ENCODE measurements around the gene TAS1R3.

TAS1R3 gene

GRCh38 chr1:1371746-1372711, 40.9 kb downstream of the TAS1R3 start:
- peak; percentile 87 for DNase-seq

- DNase-seq = no peak
Observed at GRCh38 chr1:1373051-1373814, 42.2 kb downstream of the TAS1R3 start.

DNA sequence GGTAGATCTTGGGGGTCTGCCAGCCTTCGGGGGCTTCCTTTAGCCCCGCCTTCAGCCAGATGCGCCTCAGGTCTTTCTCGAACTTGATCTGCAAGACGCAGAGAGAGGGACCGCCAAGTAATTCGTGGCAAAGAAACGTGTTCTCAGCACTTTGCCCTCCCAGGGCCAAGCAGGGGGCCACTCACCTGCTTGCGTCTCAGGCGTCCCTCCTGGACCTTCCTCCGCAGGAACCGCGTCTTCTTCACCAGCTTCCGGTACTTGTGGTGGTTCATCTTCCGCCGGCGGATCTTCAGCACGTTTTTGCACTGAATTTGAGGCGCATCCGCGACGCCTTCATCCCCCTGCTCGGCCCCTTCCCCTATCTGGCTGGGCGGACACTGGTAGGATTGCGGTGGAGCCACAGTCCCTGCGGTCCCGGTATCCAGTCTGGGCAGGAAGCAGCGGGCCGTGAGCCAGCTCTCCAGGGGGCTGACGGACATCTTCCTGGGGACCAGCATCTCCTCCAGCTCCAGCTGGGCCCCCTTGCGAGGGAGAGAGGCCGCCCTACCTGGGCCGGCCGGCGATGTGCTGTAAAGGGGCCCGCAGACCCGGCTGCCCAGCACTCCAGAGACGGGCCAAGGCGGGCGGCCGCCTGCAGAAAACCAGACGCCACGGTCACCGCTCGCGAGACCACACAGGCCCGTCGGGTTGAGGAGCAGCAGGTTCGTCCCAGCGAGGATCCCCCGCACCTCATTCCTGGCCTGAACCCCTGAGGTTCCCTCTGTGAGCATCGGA, 42.9 kb downstream of the TAS1R3 start:
- no peak for DNase-seq

GRCh38 chr1:1374589-1374928, 43.5 kb downstream of the TAS1R3 start:
- DNase-seq = peak; percentile 60

DNA sequence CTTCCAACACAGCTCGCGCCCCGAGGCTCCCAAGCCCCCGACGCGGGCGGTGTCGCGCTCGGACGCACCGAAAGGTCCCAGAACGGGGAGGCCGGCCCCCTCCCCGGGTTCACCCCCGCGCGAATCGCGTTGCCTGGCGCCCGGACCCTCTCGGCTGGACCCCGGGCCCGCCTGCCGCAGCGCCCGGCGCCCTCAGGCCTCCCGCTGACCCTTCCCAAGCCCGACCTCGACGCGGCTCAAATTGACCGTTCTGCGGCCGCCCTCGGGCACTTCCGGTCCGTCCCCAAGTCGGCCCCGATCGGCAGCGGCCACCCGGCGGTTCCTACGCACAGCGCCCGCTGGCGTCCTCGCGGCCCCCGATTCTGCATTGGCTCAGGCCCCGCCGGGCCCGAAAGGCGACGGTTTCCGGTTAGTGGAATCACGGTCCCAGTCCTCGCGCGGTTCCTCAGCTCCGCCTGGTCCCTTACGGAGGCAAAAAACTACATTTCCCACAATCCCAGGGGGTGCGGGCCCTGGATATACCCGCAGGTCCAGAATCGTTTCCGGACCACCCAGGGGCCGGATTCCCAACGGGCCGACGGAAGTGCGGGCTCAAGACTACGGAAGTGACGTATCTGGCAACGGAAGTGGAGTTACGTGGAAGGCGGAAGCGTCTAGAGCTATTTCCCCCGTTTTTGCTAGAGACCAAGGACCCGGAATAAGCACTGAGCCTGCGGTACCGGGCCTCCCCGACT, 44.0 kb downstream of the TAS1R3 start, which contains the start of gene AURKAIP1:
Gene AURKAIP1 (minus strand): TSS at position 279 of the 734 bp plus-strand sequence. CDS start 451 bp downstream, outside the sequence.
- DNase-seq = peak; percentile 100

DNA sequence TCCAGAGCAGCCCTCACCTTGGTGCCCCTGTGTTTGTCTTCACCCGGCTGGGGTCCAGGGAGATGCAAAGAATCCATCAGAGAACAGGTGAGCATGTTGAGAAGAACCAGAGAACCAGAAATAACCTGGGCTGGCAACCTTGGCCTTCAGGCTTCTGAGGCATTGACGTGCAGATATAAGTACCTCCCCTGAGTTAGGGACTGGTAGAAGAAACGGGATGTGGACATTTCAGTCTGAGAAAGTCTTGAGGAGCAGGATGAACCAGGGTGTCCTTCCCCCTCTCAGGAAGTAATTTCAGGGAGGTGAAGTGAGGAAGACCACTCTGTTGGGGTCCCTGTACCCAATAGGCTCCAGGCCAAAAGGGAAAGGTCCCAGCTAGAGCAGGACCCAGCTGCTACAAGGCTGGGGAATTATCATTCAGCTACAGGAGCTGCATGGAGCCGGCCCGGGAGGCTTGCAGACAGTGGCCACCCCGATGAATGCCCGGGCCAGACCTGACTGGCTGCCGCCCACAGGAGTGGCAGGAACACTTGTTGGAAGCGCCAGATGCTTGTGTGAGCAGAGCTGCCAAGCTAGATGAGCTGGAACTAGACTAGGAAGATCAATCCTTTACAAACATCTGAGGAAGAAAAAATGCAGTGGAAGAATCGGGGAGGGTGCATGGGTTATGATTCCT, 45.6 kb downstream of the TAS1R3 start:
- no peak for DNase-seq

DNA sequence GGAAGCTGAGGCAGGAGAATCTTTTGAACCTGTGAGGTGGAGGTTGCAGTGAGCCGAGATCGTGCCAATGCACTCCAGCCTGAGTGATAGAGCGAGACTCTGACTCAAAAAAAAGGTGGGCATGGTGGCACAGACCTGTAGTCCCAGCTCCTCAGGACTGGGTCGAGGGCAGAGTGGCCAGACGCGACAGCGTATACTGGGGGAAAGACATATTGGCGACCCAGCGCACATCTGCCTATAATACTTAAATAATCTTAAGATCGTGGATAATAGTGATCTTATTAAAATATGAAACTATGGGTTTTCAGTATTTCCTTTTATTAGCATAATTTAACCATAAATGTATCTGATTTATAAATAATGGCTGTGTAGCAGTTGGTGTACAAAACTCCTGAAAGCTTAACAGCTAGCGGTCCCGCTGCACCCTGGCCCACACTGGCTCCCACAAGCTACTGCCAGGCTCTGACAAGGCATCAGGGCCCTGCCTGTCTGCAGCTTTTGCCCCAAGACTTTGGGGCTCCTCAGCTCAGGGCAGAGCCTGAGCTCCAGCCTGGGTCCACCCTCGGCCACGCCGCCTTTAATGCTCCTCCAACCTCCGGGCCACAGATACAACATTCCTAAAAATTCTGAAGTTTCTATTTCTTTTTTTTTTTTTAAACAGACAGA, 46.6 kb downstream of the TAS1R3 start:
- no peak for DNase-seq

GRCh38 chr1:1380860-1381259, 49.8 kb downstream of the TAS1R3 start:
- no peak for DNase-seq

DNA sequence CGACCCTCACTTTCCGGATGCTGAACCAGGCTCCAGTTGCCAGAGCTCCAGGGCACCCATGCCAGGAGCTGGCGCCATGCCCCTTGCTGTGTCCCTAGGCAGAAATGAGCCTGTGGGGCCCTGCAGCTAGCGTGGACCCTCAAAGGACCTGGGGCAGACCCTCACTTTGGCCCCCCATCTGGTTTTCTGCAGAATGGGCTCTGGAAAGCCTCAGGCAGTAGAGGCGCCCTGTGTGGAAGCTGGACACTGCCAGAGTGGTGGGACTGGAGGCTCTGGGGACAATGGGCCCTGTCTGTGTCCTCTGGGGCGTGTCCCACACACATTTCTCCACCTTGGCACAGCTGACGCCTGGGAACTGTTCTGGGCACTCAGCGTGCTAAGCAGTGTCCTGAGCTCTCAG, 50.2 kb downstream of the TAS1R3 start:
- DNase-seq = no peak
